D721Med (cell line): Measurements from ENCODE around the gene RALGPS2.
A peak's percentile ranks its signal among the peaks of the same experiment; 100 is the strongest.

Source experiments
- DNase-seq: peaks from one replicate; pipeline ENCODE4 v3.0.0; 2011; ENCODE audit warnings: low spot score; ENCODE audit not compliant: insufficient read length
- FAIRE-seq: peaks from 2 replicates; lab custom pipeline; 2011; peaks lifted over from hg19 to GRCh38; lab: Jason Lieb, UNC
- CTCF ChIP-seq: IDR thresholded peaks from 2 replicates; pipeline ENCODE4 v1.5.1; 2012; ENCODE audit warnings: mild to moderate bottlenecking, control low read depth; ENCODE audit not compliant: insufficient read depth; ENCODE audit errors: missing control alignments

The RALGPS2 gene

GRCh38 chr1:178912597-178912996, 187.6 kb downstream of the RALGPS2 start:
- no peak for FAIRE-seq

GRCh38 chr1:178916448-178917174, 191.6 kb downstream of the RALGPS2 start:
- DNase-seq (no peak), FAIRE-seq (no peak)
- TF ChIP-seq CTCF: no peak

More at GRCh38 chr1:178912597-178912996, 187.6 kb downstream of the RALGPS2 start:
- TF ChIP-seq CTCF: no peak
- no peak for DNase-seq

- TF ChIP-seq CTCF: no peak
- FAIRE-seq: peak; percentile 68
- DNase-seq: no peak
Observed at GRCh38 chr1:178918308-178918707, 193.3 kb downstream of the RALGPS2 start.

- no peak for TF ChIP-seq CTCF
- DNase-seq: no peak
- FAIRE-seq: peak; percentile 48
Observed at GRCh38 chr1:178918955-178919354, 193.9 kb downstream of the RALGPS2 start.

- FAIRE-seq (peak; percentile 44), DNase-seq (no peak)
- no peak for TF ChIP-seq CTCF
Observed at GRCh38 chr1:178919581-178919980, 194.5 kb downstream of the RALGPS2 start.

GRCh38 chr1:178921499-178921898, 196.5 kb downstream of the RALGPS2 start:
- no peak for TF ChIP-seq CTCF
- no peak for DNase-seq
- FAIRE-seq: no peak

GRCh38 chr1:178923512-178923911, 198.5 kb downstream of the RALGPS2 start:
- no peak for TF ChIP-seq CTCF
- FAIRE-seq (peak; percentile 46), DNase-seq (no peak)
